ENCODE results near the gene DDX20. TPM values are rescaled to one million over a fixed set of nuclear protein-coding genes. Genes with fewer than 3 reads are reported as not detected.

The DDX20 gene
- polyA plus RNA-seq, 1 of the 3 experiments (the other 2 are of a cell fraction): 3.8 TPM

- TF ChIP-seq MEF2A (IDR thresholded peaks at IDR 0.05; ENCODE audit: borderline replicate concordance, low read depth) (no peak), REST (IDR thresholded peaks at IDR 0.05; ENCODE audit: low read depth, low read length) (no peak), RFX5 (IDR thresholded peaks at IDR 0.05; ENCODE audit: low read length) (no peak), ZBTB33 (IDR thresholded peaks at IDR 0.05; ENCODE audit: borderline replicate concordance, low read depth) (no peak), CHD2 (IDR thresholded peaks at IDR 0.05; ENCODE audit: low read length, partially characterized antibody) (no peak), ELF1 (IDR thresholded peaks at IDR 0.05) (no peak), PBX3 (IDR thresholded peaks at IDR 0.05) (no peak), FOSL2 (IDR thresholded peaks at IDR 0.05; ENCODE audit: borderline replicate concordance, low read depth) (no peak), TAF1 (IDR thresholded peaks at IDR 0.05; ENCODE audit: borderline replicate concordance, low read depth, low read length) (no peak), NFIC (IDR thresholded peaks at IDR 0.05; ENCODE audit: borderline replicate concordance) (no peak), USF1 (IDR thresholded peaks at IDR 0.05; ENCODE audit: borderline replicate concordance, low read depth) (no peak), EP300 (IDR thresholded peaks at IDR 0.05; ENCODE audit: borderline replicate concordance in 1 of 2, low read depth in 1 of 2, low read length in 1 of 2) (no peak), TCF12 (IDR thresholded peaks at IDR 0.05) (no peak), GABPA (IDR thresholded peaks at IDR 0.05; ENCODE audit: low read depth) (no peak), GATA2 (CRISPR knock-in tag; IDR thresholded peaks at IDR 0.05) (no peak), JUND (IDR thresholded peaks at IDR 0.05) (no peak), RAD21 (IDR thresholded peaks at IDR 0.05; ENCODE audit: low read length) (no peak), RXRA (IDR thresholded peaks at IDR 0.05; ENCODE audit: borderline replicate concordance, low read depth) (no peak)
- WGBS (ENCODE audit: low lambda C conversion rate): 92% methylated on average over 4 of the region's 4 CpGs
- DNase-seq: no peak
- no peak overlapping the region for H3K27ac ChIP-seq (ENCODE audit: low read depth in 2 of 2, low read length in 1 of 2)
- H3F3A ChIP-seq (replicated peaks; ENCODE audit: insufficient read depth): peaks cover 6% of the 10 kb centered on the region
- H3K4me3 ChIP-seq (ENCODE audit: low read depth in 2 of 2, low read length in 1 of 2): no peak overlapping the region
- no peaks in the 10 kb centered on the region for H3K9me3 ChIP-seq
- ChIA-PET CTCF (interaction anchor here (1.0 to 1.8 kb wide), 3 partner anchors 12 to 635 kb away, joined by 3 to 9 read pairs (median 4); no protein-coding TSS in a partner anchor), POLR2A (no interaction called here)
- H3K36me3 ChIP-seq (replicated peaks in 1 of 2; ENCODE audit: control insufficient read depth in 1 of 2, insufficient read depth in 2 of 2, low read length in 1 of 2): no peaks in the 10 kb centered on the region
- H3K27me3 ChIP-seq (ENCODE audit: insufficient read depth): no peaks in the 10 kb centered on the region
- H2AFZ ChIP-seq (ENCODE audit: low read depth): no peak overlapping the region
- H3K9me2 ChIP-seq: no peaks in the 10 kb centered on the region
- no peak overlapping the region for H3K9ac ChIP-seq
- no peaks in the 10 kb centered on the region for H4K20me1 ChIP-seq (ENCODE audit: insufficient read depth)
- H3K79me2 ChIP-seq (ENCODE audit: insufficient read depth): no peaks in the 10 kb centered on the region
- H3K4me1 ChIP-seq (ENCODE audit: control insufficient read depth in 1 of 2, insufficient read depth in 2 of 2, low read depth in 1 of 2, low read length in 1 of 2): peaks cover 8 to 15% of the 10 kb centered on the region in 2 experiments; a peak in 3 of 4 replicates
- H3K4me2 ChIP-seq: no peak overlapping the region
Measured at GRCh38 chr1:111735321-111735720, 20.4 kb upstream of the DDX20 start.

All from SK-N-SH (cell line).